HEK293 (cell line): ENCODE results near the gene TCF21.

Experiments
- ZNF23 ChIP-seq: fragments of 450-650 bp; formaldehyde crosslinking; IDR thresholded peaks from 2 replicates; pipeline ENCODE4 v1.5.1; 2016; ENCODE audit warnings: missing biosample characterization, missing genetic modification characterization, borderline replicate concordance
- ZNF530 ChIP-seq: fragments of 450-650 bp; formaldehyde crosslinking; IDR thresholded peaks from 2 replicates; pipeline ENCODE4 v1.5.1; 2016; ENCODE audit warnings: low read depth, missing biosample characterization, missing genetic modification characterization
- ZNF548 ChIP-seq: fragments of 450-650 bp; formaldehyde crosslinking; IDR thresholded peaks from 2 replicates; pipeline ENCODE4 v1.5.1; 2016; ENCODE audit warnings: missing biosample characterization, missing genetic modification characterization
- ZNF629 ChIP-seq: fragments of 450-650 bp; formaldehyde crosslinking; IDR thresholded peaks from 2 replicates; pipeline ENCODE4 v1.5.1; 2017; ENCODE audit warnings: missing biosample characterization, missing genetic modification characterization
- TF ChIP-seq, protein P1 (sequence below): fragments of 450-650 bp; formaldehyde crosslinking; IDR thresholded peaks from 2 replicates; pipeline ENCODE4 v1.5.1; 2016; ENCODE audit warnings: missing biosample characterization, missing genetic modification characterization, low read depth
- TF ChIP-seq, protein P2 (sequence below): fragments of 450-650 bp; formaldehyde crosslinking; IDR thresholded peaks from 2 replicates; pipeline ENCODE4 v1.5.1; 2016; ENCODE audit warnings: missing biosample characterization, missing genetic modification characterization
- TF ChIP-seq, protein P3 (sequence below): fragments of 450-650 bp; formaldehyde crosslinking; IDR thresholded peaks from 2 replicates; pipeline ENCODE4 v1.5.1; 2016; ENCODE audit warnings: missing biosample characterization, missing genetic modification characterization

DNA sequence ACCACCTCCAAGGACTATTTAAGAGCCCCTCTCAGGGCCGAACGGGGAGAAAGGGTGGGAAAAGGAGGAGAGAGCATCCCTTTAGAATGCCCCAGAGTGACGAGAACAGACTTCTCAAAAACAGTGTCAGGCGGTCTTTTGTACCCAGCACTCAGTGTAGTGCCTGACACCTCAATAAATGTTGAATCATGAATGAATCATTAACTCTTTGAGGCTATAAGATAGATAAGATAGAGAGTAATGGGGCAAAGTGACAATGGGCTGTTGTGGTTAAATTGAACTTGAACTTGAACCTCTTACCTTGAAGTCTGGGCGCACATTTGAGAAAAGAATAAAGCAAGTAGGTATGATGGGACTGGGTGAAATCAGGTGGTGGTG is 7.4 kb downstream of the TCF21 start:
- TF ChIP-seq, protein P1, sequence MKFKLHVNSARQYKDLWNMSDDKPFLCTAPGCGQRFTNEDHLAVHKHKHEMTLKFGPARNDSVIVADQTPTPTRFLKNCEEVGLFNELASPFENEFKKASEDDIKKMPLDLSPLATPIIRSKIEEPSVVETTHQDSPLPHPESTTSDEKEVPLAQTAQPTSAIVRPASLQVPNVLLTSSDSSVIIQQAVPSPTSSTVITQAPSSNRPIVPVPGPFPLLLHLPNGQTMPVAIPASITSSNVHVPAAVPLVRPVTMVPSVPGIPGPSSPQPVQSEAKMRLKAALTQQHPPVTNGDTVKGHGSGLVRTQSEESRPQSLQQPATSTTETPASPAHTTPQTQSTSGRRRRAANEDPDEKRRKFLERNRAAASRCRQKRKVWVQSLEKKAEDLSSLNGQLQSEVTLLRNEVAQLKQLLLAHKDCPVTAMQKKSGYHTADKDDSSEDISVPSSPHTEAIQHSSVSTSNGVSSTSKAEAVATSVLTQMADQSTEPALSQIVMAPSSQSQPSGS (tag by site-specific recombination) = no peak
- TF ChIP-seq, protein P2, sequence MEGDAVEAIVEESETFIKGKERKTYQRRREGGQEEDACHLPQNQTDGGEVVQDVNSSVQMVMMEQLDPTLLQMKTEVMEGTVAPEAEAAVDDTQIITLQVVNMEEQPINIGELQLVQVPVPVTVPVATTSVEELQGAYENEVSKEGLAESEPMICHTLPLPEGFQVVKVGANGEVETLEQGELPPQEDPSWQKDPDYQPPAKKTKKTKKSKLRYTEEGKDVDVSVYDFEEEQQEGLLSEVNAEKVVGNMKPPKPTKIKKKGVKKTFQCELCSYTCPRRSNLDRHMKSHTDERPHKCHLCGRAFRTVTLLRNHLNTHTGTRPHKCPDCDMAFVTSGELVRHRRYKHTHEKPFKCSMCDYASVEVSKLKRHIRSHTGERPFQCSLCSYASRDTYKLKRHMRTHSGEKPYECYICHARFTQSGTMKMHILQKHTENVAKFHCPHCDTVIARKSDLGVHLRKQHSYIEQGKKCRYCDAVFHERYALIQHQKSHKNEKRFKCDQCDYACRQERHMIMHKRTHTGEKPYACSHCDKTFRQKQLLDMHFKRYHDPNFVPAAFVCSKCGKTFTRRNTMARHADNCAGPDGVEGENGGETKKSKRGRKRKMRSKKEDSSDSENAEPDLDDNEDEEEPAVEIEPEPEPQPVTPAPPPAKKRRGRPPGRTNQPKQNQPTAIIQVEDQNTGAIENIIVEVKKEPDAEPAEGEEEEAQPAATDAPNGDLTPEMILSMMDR = no peak
- TF ChIP-seq ZNF629 (tag by site-specific recombination) = no peak
- no peak for TF ChIP-seq ZNF548 (tag by site-specific recombination)
- TF ChIP-seq ZNF23 (tag by site-specific recombination) = no peak
- no peak for TF ChIP-seq ZNF530 (tag by site-specific recombination)
- TF ChIP-seq, protein P3, sequence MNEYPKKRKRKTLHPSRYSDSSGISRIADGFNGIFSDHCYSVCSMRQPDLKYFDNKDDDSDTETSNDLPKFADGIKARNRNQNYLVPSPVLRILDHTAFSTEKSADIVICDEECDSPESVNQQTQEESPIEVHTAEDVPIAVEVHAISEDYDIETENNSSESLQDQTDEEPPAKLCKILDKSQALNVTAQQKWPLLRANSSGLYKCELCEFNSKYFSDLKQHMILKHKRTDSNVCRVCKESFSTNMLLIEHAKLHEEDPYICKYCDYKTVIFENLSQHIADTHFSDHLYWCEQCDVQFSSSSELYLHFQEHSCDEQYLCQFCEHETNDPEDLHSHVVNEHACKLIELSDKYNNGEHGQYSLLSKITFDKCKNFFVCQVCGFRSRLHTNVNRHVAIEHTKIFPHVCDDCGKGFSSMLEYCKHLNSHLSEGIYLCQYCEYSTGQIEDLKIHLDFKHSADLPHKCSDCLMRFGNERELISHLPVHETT (tag by site-specific recombination) = no peak
